Activated CD4-positive, alpha-beta T cell treated with anti-CD3 and anti-CD28 coated beads, Interleukin-2, amount 10 ng/mL, durations not matched to agents 24 days and 14 days (primary cell): Measurements from ENCODE around the gene UTS2R. TPM values are rescaled to one million over a fixed set of nuclear protein-coding genes. Genes with fewer than 3 reads are reported as not detected.
"Not testable (repeated sequence)": the region's sequence is repeated elsewhere in the genome, so short reads cannot be mapped to it uniquely, and the experiment has no call there.

Experiments used
- DNase-seq: peaks from one replicate; pipeline ENCODE4 v3.0.0; 2022
- H3K27ac Mint-ChIP-seq: one replicate; pipeline ENCODE4 v1.8.0; 2022; ENCODE audit warnings: mild to moderate bottlenecking, mixed read lengths
- H3K27me3 Mint-ChIP-seq: one replicate; pipeline ENCODE4 v1.8.0; 2022; ENCODE audit warnings: mixed read lengths
- H3K36me3 Mint-ChIP-seq: one replicate; pipeline ENCODE4 v1.8.0; 2022; ENCODE audit warnings: low read depth, mild to moderate bottlenecking, mixed read lengths
- H3K4me1 Mint-ChIP-seq: one replicate; pipeline ENCODE4 v1.8.0; 2021; ENCODE audit warnings: mixed read lengths
- H3K4me3 Mint-ChIP-seq: one replicate; pipeline ENCODE4 v1.8.0; 2022; ENCODE audit warnings: mild to moderate bottlenecking, moderate library complexity, mixed read lengths
- H3K9me3 Mint-ChIP-seq: one replicate; pipeline ENCODE4 v1.8.0; 2021; ENCODE audit warnings: mixed read lengths
- intact Hi-C: fragments of 100-400 bp; cut with micrococcal nuclease; formaldehyde crosslinking; loops from one replicate; pipeline ENCODE4 v1.15.1; 2023
- total RNA-seq: library from RNA; stranded (reverse); gene quantifications from 2 replicates; pipeline ENCODE4 v1.2.3, GENCODE V29; 2022

UTS2R gene
- total RNA-seq, 1 donor from 2014 or later, result 0.14 TPM

GRCh38 chr17:82402865-82403264, 31.3 kb downstream of the UTS2R start:
- H3K27ac Mint-ChIP-seq, result no peak overlapping the region
- H3K9me3 Mint-ChIP-seq, result no peaks in the 10 kb centered on the region
- no peak for DNase-seq
- no peaks in the 10 kb centered on the region for H3K27me3 Mint-ChIP-seq
- H3K36me3 Mint-ChIP-seq, result peaks cover 24% of the 10 kb centered on the region
- intact Hi-C loops, result no loop called here
- no peak overlapping the region for H3K4me3 Mint-ChIP-seq
- H3K4me1 Mint-ChIP-seq, result peaks cover 16% of the 10 kb centered on the region

- Mint-ChIP-seq H3K9me3 (no peaks in the 10 kb centered on the region), H3K36me3 (peaks cover 26% of the 10 kb centered on the region), H3K4me3 (no peak overlapping the region), H3K27ac (no peak overlapping the region), H3K27me3 (no peaks in the 10 kb centered on the region), H3K4me1 (peaks cover 16% of the 10 kb centered on the region)
- no peak for DNase-seq
- intact Hi-C loops, result no loop called here
These were observed 32.4 kb downstream of the UTS2R start for GRCh38 chr17:82403662-82404660.

DNA sequence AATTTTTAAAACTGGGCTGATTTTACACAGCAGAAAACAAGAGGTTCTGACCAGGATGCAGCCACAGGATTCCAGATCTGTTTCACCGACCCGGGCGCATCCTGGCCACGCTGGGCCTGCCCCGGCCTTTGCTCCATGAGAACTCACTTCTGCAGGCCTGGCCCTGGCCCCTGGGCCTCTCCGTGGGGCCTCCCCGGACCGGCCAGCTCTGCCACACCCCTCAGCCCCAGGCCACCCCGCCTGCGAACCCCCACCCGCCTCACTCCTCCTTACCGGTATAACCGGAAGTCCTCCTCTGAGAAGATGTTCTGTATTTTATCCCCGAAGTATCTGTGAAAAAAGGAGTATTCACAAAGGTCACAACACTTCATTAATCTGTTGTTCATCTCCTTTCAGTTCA, 33.5 kb downstream of the UTS2R start:
- intact Hi-C loops, result no loop called here
- DNase-seq, result no peak
- peaks cover 29% of the 10 kb centered on the region for H3K36me3 Mint-ChIP-seq
- H3K4me1 Mint-ChIP-seq, result peaks cover 16% of the 10 kb centered on the region
- no peaks in the 10 kb centered on the region for H3K27me3 Mint-ChIP-seq
- no peaks in the 10 kb centered on the region for H3K9me3 Mint-ChIP-seq
- H3K27ac Mint-ChIP-seq, result no peak overlapping the region
- no peak overlapping the region for H3K4me3 Mint-ChIP-seq

GRCh38 chr17:82406131-82406671, 34.6 kb downstream of the UTS2R start:
- intact Hi-C loops, result no loop called here
- no peak for DNase-seq
- H3K4me1 Mint-ChIP-seq, result peaks cover 9% of the 10 kb centered on the region
- no peak overlapping the region for H3K27ac Mint-ChIP-seq
- H3K27me3 Mint-ChIP-seq, result no peaks in the 10 kb centered on the region
- no peak overlapping the region for H3K4me3 Mint-ChIP-seq
- H3K9me3 Mint-ChIP-seq, result no peaks in the 10 kb centered on the region
- H3K36me3 Mint-ChIP-seq, result peaks cover 26% of the 10 kb centered on the region

GRCh38 chr17:82407255-82407654, 35.7 kb downstream of the UTS2R start:
- Mint-ChIP-seq H3K4me3 (no peak overlapping the region), H3K9me3 (no peaks in the 10 kb centered on the region), H3K27ac (no peak overlapping the region), H3K4me1 (peaks cover 6% of the 10 kb centered on the region), H3K27me3 (no peaks in the 10 kb centered on the region), H3K36me3 (peaks cover 22% of the 10 kb centered on the region)
- intact Hi-C loops, result no loop called here
- no peak for DNase-seq

DNA sequence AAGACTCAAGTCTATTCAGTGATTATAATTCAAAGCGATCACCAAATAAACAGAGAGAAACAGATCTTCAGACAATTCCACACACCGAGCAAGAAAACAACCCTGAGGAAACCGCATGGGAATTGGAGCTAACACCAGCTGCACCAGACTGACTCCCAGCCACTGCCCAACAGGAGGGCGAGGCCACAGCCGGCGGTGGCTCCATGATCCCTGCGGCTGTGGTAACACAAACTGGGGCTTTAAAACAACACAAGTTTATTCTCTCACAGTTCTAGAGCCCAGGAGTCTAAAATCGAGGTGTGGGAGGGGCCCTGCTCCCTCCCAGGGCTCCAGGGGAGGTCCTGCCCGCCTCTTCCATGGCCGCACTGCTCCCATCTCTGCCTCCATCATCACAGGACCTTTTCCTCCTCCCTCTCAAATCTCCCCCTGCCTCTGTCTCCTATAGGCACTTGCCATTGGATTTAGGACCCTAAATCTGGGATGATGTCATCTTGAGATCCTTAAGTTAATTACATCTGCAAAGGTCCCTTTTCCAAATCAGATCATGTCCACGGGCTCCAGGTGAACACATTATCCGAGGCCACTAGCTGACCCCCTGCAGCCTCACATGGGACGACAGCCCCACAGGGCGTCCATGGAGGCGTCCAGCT, 36.8 kb downstream of the UTS2R start:
- no peaks in the 10 kb centered on the region for H3K9me3 Mint-ChIP-seq
- no peak for DNase-seq
- intact Hi-C loops, result no loop called here
- H3K4me1 Mint-ChIP-seq, result peaks cover 5% of the 10 kb centered on the region
- no peaks in the 10 kb centered on the region for H3K27me3 Mint-ChIP-seq
- H3K4me3 Mint-ChIP-seq, result no peak overlapping the region
- peaks cover 20% of the 10 kb centered on the region for H3K36me3 Mint-ChIP-seq
- no peak overlapping the region for H3K27ac Mint-ChIP-seq

- intact Hi-C loops, result no loop called here
- H3K4me3 Mint-ChIP-seq, result no peak overlapping the region
- DNase-seq, result no peak
These were observed 37.4 kb downstream of the UTS2R start for GRCh38 chr17:82408938-82409318.

DNA sequence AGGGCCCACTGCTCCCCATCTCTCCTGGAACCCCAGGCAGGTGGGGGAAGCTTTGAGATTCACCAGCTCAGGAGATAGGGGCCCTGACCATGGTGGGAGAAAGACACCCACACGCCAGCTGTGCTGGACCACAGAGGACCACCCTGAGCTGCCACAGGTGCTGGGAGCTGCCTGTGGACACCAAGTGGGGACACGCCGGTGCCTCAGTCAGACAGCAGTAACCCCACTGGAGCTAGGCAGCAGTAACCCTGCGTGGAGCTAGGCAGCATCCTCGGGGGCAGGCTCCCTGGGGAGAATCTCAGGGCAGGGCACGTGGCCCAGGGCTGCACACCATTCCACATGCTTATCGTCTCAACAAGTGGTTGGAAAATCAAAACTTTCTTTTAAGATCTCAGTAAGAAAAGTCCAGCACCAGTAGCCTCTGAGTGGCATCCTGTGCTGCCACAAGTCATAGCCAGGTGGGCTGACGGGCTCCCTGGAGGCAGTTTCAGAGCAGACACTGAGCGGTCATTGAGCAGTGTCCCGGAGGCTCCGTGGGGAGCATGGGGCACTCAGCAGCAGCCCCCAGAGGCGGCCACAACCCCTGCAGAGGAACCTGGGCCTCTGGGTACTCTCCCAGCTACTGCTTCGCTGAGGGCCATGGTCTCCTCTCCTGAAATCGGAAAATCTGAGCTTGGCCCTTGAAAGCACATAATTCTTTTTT, 38.6 kb downstream of the UTS2R start:
- no peak for DNase-seq
- Mint-ChIP-seq H3K9me3 (no peaks in the 10 kb centered on the region), H3K36me3 (peaks cover 18% of the 10 kb centered on the region), H3K27me3 (no peaks in the 10 kb centered on the region), H3K4me3 (no peak overlapping the region), H3K27ac (no peak overlapping the region), H3K4me1 (peaks cover 11% of the 10 kb centered on the region)
- intact Hi-C loops, result loop anchor here (10.0 kb wide), 1 partner anchor 175 kb away; no protein-coding TSS in a partner anchor

More at GRCh38 chr17:82408938-82409318, 37.4 kb downstream of the UTS2R start:
- Mint-ChIP-seq H3K27ac (no peak overlapping the region), H3K4me1 (peaks cover 5% of the 10 kb centered on the region), H3K27me3 (no peaks in the 10 kb centered on the region), H3K9me3 (no peaks in the 10 kb centered on the region), H3K36me3 (peaks cover 17% of the 10 kb centered on the region)

- Mint-ChIP-seq H3K4me3 (no peak overlapping the region), H3K9me3 (no peaks in the 10 kb centered on the region), H3K4me1 (peaks cover 12% of the 10 kb centered on the region), H3K36me3 (peaks cover 17% of the 10 kb centered on the region), H3K27ac (no peak overlapping the region), H3K27me3 (no peaks in the 10 kb centered on the region)
- DNase-seq, result no peak
- intact Hi-C loops, result loop anchor here (10.0 kb wide), 1 partner anchor 177 kb away; no protein-coding TSS in a partner anchor
These were observed 40.0 kb downstream of the UTS2R start for GRCh38 chr17:82411396-82412053.

GRCh38 chr17:82412081-82412480, 40.5 kb downstream of the UTS2R start:
- Mint-ChIP-seq H3K36me3 (peaks cover 17% of the 10 kb centered on the region), H3K4me1 (peaks cover 12% of the 10 kb centered on the region)
- not testable (repeated sequence) for H3K27me3 Mint-ChIP-seq, H3K27ac Mint-ChIP-seq, H3K4me3 Mint-ChIP-seq, H3K9me3 Mint-ChIP-seq, DNase-seq
- intact Hi-C loops, result loop anchor here (10.0 kb wide), 1 partner anchor 177 kb away; no protein-coding TSS in a partner anchor

GRCh38 chr17:82412535-82413520, 41.3 kb downstream of the UTS2R start:
- Mint-ChIP-seq H3K4me3 (no peak overlapping the region), H3K27ac (no peak overlapping the region), H3K4me1 (peaks cover 10% of the 10 kb centered on the region), H3K27me3 (no peaks in the 10 kb centered on the region), H3K9me3 (no peaks in the 10 kb centered on the region), H3K36me3 (peaks cover 14% of the 10 kb centered on the region)
- intact Hi-C loops, result loop anchor here (10.0 kb wide), 1 partner anchor 178 kb away; no protein-coding TSS in a partner anchor
- DNase-seq, result no peak
